Erythroblast (primary cell): Measurements from ENCODE around the gene SCGB3A1.

Source experiments
- DNase-seq, 2 experiments: peaks; one replicate each; lab custom pipeline; 2025; lab: John Stamatoyannopoulos, UW
- GATA1 ChIP-seq: IDR thresholded peaks from 2 replicates; pipeline ENCODE4 v1.6.1; 2011; ENCODE audit warnings: low read depth, mild to moderate bottlenecking, control low read depth, low read length, moderate library complexity
- POLR2A ChIP-seq: IDR thresholded peaks from 2 replicates; pipeline ENCODE4 v1.6.1; 2011; ENCODE audit warnings: mild to moderate bottlenecking, low read length

SCGB3A1 gene

GRCh38 chr5:180628827-180629750 lies 37.8 kb upstream of the SCGB3A1 start:
- TF ChIP-seq GATA1 (no peak), POLR2A (no peak)
- DNase-seq: no peak

- no peak for DNase-seq
Measured at GRCh38 chr5:180628211-180628610, 36.9 kb upstream of the SCGB3A1 start.

GRCh38 chr5:180627386-180628120 lies 36.3 kb upstream of the SCGB3A1 start:
- TF ChIP-seq GATA1: no peak
- TF ChIP-seq POLR2A: no peak

More at GRCh38 chr5:180628211-180628610, 36.9 kb upstream of the SCGB3A1 start:
- TF ChIP-seq GATA1 (no peak), POLR2A (no peak)

GRCh38 chr5:180626661-180627385 lies 35.5 kb upstream of the SCGB3A1 start:
- DNase-seq: no peak
- no peak for TF ChIP-seq GATA1
- no peak for TF ChIP-seq POLR2A

More at GRCh38 chr5:180627386-180628120, 36.3 kb upstream of the SCGB3A1 start:
- no peak for DNase-seq

- TF ChIP-seq POLR2A: no peak
- no peak for TF ChIP-seq GATA1
- no peak for DNase-seq
Measured at GRCh38 chr5:180625791-180626660, 34.7 kb upstream of the SCGB3A1 start.

- no peak for TF ChIP-seq GATA1
- TF ChIP-seq POLR2A: no peak
- no peak for DNase-seq
Measured at GRCh38 chr5:180625125-180625790, 34.0 kb upstream of the SCGB3A1 start.

- no peak for DNase-seq
- no peak for TF ChIP-seq GATA1
- TF ChIP-seq POLR2A: no peak
Measured at GRCh38 chr5:180624587-180624986, 33.3 kb upstream of the SCGB3A1 start.

GRCh38 chr5:180623844-180624243 lies 32.5 kb upstream of the SCGB3A1 start:
- DNase-seq: no peak

GRCh38 chr5:180623411-180623834 lies 32.1 kb upstream of the SCGB3A1 start:
- no peak for DNase-seq
- TF ChIP-seq POLR2A (no peak), GATA1 (no peak)

More at GRCh38 chr5:180623844-180624243, 32.5 kb upstream of the SCGB3A1 start:
- TF ChIP-seq GATA1 (no peak), POLR2A (no peak)

- no peak for DNase-seq
- TF ChIP-seq POLR2A: no peak
- TF ChIP-seq GATA1: no peak
Measured at GRCh38 chr5:180622910-180623309, 31.6 kb upstream of the SCGB3A1 start.

GRCh38 chr5:180621311-180621710 lies 30.0 kb upstream of the SCGB3A1 start:
- no peak for DNase-seq
- TF ChIP-seq POLR2A (no peak), GATA1 (no peak)

GRCh38 chr5:180620014-180620413 lies 28.7 kb upstream of the SCGB3A1 start:
- no peak for DNase-seq
- no peak for TF ChIP-seq GATA1
- no peak for TF ChIP-seq POLR2A
